Lower leg skin (tissue), 3 donors: ENCODE data around the gene MRPS12.

ENCODE experiments used
- CTCF ChIP-seq, 3 donors: fragments of 450-650 bp; IDR thresholded peaks; one replicate each; pipeline ENCODE4 v1.5.1; 2016; ENCODE audit warnings: antibody characterized with exemption in 3 of 3, mild to moderate bottlenecking in 3 of 3, moderate library complexity in 2 of 3
- POLR2A ChIP-seq, 2 donors: fragments of 450-650 bp; IDR thresholded peaks; one replicate each; pipeline ENCODE4 v1.6.1; 2016 to 2017; ENCODE audit warnings: antibody characterized with exemption in 2 of 2, mild to moderate bottlenecking in 1 of 2, moderate library complexity in 1 of 2

- TF ChIP-seq CTCF (IDR thresholded peaks at IDR 0.05) (no peak), POLR2A (IDR thresholded peaks at IDR 0.05) (no peak)
Measured at GRCh38 chr19:38919837-38920601, 10.7 kb upstream of the MRPS12 start.
